ENCODE data around the gene FNDC8. TPM values are rescaled to one million over a fixed set of nuclear protein-coding genes. Genes with fewer than 3 reads are reported as not detected.
"Not testable (repeated sequence)": the region's sequence is repeated elsewhere in the genome, so short reads cannot be mapped to it uniquely, and the experiment has no call there.

Gene FNDC8
- total RNA-seq, 5 donors from 2014 or later (not counting 1 experiment from before 2014, with no cell fraction given): not detected

DNA sequence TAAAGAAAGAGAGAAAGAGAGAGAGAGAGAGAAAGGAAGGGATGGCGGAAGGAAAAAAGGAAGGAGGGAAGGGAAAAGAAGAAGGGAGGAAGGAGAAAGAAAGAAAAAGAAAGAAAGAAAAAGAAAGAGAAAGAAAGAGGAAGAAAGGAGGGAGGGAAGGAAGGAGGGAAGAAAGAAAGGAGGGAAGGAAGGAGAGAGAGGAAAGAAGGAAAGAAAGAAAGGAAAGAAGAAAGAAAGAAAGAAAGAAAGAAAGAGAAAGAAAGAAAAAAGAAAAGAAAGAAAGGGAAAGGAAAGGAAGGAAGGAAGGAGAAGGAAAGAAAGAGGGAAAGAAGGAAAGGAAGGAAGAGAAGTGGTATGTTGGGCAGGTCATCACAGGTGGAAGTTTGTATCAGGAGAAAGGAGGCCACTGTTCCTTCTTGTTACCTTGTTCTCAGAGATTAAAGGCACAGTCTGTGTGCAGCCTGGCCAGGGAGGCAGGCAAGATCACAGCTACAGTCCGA is 53.5 kb downstream of the FNDC8 start:
- no peaks in the 10 kb centered on the region for H3K36me3 Mint-ChIP-seq
- peaks cover 72 to 82% (median 75%) of the 10 kb centered on the region in 3 donors for H3K4me1 Mint-ChIP-seq
- H3K9me3 Mint-ChIP-seq: no peaks in the 10 kb centered on the region
- no peaks in the 10 kb centered on the region for H3K27me3 ChIP-seq (replicated peaks in 1 of 2; ENCODE audit: control insufficient read depth in 2 of 2, extremely low read depth in 1 of 2, insufficient read depth in 2 of 2, low read length in 1 of 2)
- ChIA-PET POLR2A (no interaction called here), CTCF (interaction anchor here in 1 of 2 donors (0.6 kb wide), 1 partner anchor 588 kb away, joined by 16 read pairs; no protein-coding TSS in a partner anchor)
- no peaks in the 10 kb centered on the region for H3K27me3 Mint-ChIP-seq
- H3K4me1 ChIP-seq (ENCODE audit: control insufficient read depth in 1 of 2, extremely low read depth in 1 of 2, insufficient read depth in 2 of 2, low read length in 2 of 2): peaks cover 25 to 50% of the 10 kb centered on the region in 2 experiments
- ATAC-seq (replicated peaks in 1 of 4) (no peak), DNase-seq (no peak)
- H3K27ac Mint-ChIP-seq: peak overlapping the region; percentile 84 to 85
- no peak overlapping the region for H3K4me3 ChIP-seq (ENCODE audit: control insufficient read depth in 1 of 2, extremely low read depth in 1 of 2, low read length in 1 of 2)
- peak overlapping the region in 1 of 3 donors; percentile 26 for H3K4me3 Mint-ChIP-seq
- no peaks in the 10 kb centered on the region for H3K9me3 ChIP-seq
- 93% methylated on average over 2 of the region's 2 CpGs for WGBS (ENCODE audit: insufficient coverage)
- no peaks in the 10 kb centered on the region for H3K36me3 ChIP-seq (ENCODE audit: control insufficient read depth in 2 of 2, extremely low read depth in 1 of 2, insufficient read depth in 1 of 2, low read length in 1 of 2)
- no peak overlapping the region for H3K27ac ChIP-seq (ENCODE audit: low read length)

DNA sequence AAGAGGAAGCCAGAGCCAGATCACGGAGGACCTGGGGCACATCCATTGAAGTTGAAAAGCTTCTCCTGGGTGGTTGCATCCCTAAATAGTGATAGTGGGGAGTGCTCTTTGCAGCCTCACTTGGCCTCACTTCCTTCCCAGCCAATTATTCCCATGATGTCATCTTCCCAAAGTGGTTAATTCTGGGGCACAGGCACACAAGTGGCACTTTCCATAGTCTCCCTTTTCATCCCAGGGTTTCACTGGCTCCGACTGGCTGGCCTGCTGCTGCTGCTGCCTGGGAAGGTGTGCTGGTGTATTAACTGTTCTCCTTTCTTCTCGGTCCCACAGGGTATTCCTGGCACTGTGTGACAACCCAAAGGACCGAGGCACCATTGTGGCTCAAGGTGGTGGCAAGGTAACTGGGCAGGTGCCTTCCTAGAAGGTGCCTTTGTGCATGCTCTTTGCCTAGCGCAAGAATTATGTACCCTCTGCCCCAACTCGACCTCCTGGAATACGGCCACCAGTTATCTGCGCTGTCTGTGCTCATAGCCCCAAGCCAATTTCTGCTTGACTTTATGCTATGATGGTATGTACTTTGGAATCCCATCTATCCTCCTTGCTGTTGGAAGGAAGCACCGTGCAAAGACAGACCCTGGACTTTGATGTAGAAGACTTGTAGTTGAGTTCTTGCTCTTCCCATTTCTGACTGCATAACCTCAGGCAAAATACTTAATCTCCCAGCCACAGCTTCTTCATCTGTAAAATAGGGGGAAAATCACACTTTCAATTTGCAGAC is 54.4 kb downstream of the FNDC8 start:
- ChIA-PET POLR2A (interaction anchor here in 1 of 2 donors (0.6 kb wide), 1 partner anchor 8 kb away, joined by 3 read pairs; no protein-coding TSS in a partner anchor), CTCF (no interaction called here)
- H3K9me3 Mint-ChIP-seq: no peaks in the 10 kb centered on the region
- H3K27me3 Mint-ChIP-seq: no peaks in the 10 kb centered on the region
- Histone ChIP-seq H3K27me3 (replicated peaks in 1 of 2; ENCODE audit: control insufficient read depth in 2 of 2, extremely low read depth in 1 of 2, insufficient read depth in 2 of 2, low read length in 1 of 2) (no peaks in the 10 kb centered on the region), H3K36me3 (ENCODE audit: control insufficient read depth in 2 of 2, extremely low read depth in 1 of 2, insufficient read depth in 1 of 2, low read length in 1 of 2) (no peaks in the 10 kb centered on the region), H3K9me3 (no peaks in the 10 kb centered on the region), H3K4me3 (ENCODE audit: control insufficient read depth in 1 of 2, extremely low read depth in 1 of 2, low read length in 1 of 2) (no peak overlapping the region), H3K27ac (ENCODE audit: low read length) (no peak overlapping the region), H3K4me1 (ENCODE audit: control insufficient read depth in 1 of 2, extremely low read depth in 1 of 2, insufficient read depth in 2 of 2, low read length in 2 of 2) (peaks cover 28 to 56% of the 10 kb centered on the region in 2 experiments)
- H3K27ac Mint-ChIP-seq: peak overlapping the region; percentile 93 to 95
- H3K36me3 Mint-ChIP-seq: no peaks in the 10 kb centered on the region
- H3K4me3 Mint-ChIP-seq: peak overlapping the region in 1 of 3 donors; percentile 26
- ATAC-seq (replicated peaks in 1 of 4) (no peak), DNase-seq (peak in 1 of 35 experiments; percentile 10)
- WGBS (ENCODE audit: insufficient coverage): 90% methylated on average over 3 of the region's 9 CpGs
- H3K4me1 Mint-ChIP-seq: peaks cover 75 to 91% (median 82%) of the 10 kb centered on the region in 3 donors

DNA sequence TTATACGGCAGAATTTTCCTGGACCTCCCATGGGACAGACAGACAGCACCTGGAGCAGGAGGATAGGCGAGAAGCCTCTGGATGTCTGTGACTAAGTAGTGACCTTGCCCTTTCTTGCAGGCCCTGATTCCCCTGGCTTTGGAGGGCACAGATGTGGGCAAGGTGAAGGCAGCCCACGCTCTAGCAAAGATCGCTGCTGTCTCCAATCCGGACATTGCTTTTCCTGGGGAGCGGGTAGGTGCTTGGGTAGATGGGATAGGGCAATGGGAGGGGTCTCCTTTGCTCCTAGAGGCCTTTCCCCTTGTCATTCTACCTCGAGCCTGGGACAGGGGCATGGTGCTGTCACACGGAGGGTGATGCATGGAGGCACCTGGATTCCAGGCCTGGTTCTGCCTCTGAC is 55.5 kb downstream of the FNDC8 start:
- ATAC-seq (replicated peaks in 1 of 4): peak in 1 of 4 experiments; percentile 12
- POLR2A ChIA-PET: no interaction called here
- CTCF ChIA-PET: no interaction called here

GRCh38 chr17:35179379-35179778 is 58.0 kb downstream of the FNDC8 start:
- H3K36me3 ChIP-seq (ENCODE audit: control insufficient read depth in 2 of 2, extremely low read depth in 1 of 2, insufficient read depth in 1 of 2, low read length in 1 of 2); H3K4me3 ChIP-seq (ENCODE audit: control insufficient read depth in 1 of 2, extremely low read depth in 1 of 2, low read length in 1 of 2); H3K4me3 Mint-ChIP-seq; H3K27me3 ChIP-seq (replicated peaks in 1 of 2; ENCODE audit: control insufficient read depth in 2 of 2, extremely low read depth in 1 of 2, insufficient read depth in 2 of 2, low read length in 1 of 2); H3K9me3 ChIP-seq; DNase-seq; H3K36me3 Mint-ChIP-seq; ATAC-seq (replicated peaks in 1 of 4); H3K9me3 Mint-ChIP-seq; CTCF ChIA-PET; H3K27ac ChIP-seq (ENCODE audit: low read length); H3K27me3 Mint-ChIP-seq; POLR2A ChIA-PET: not testable (repeated sequence)
- Mint-ChIP-seq H3K27ac (peak overlapping the region; percentile 18 to 82), H3K4me1 (peaks cover 59 to 80% (median 66%) of the 10 kb centered on the region in 3 donors)
- H3K4me1 ChIP-seq (ENCODE audit: control insufficient read depth in 1 of 2, extremely low read depth in 1 of 2, insufficient read depth in 2 of 2, low read length in 2 of 2): peaks cover 18 to 40% of the 10 kb centered on the region in 2 experiments
- no CpG with 5 or more reads among the region's 5 CpGs for WGBS (ENCODE audit: insufficient coverage)

More for the DNA sequence above, 55.5 kb downstream of the FNDC8 start:
- Histone ChIP-seq H3K27me3 (replicated peaks in 1 of 2; ENCODE audit: control insufficient read depth in 2 of 2, extremely low read depth in 1 of 2, insufficient read depth in 2 of 2, low read length in 1 of 2) (no peaks in the 10 kb centered on the region), H3K27ac (ENCODE audit: low read length) (peak overlapping the region; percentile 64), H3K9me3 (no peaks in the 10 kb centered on the region), H3K4me1 (ENCODE audit: control insufficient read depth in 1 of 2, extremely low read depth in 1 of 2, insufficient read depth in 2 of 2, low read length in 2 of 2) (peaks cover 22 to 48% of the 10 kb centered on the region in 2 experiments), H3K36me3 (ENCODE audit: control insufficient read depth in 2 of 2, extremely low read depth in 1 of 2, insufficient read depth in 1 of 2, low read length in 1 of 2) (no peaks in the 10 kb centered on the region), H3K4me3 (ENCODE audit: control insufficient read depth in 1 of 2, extremely low read depth in 1 of 2, low read length in 1 of 2) (no peak overlapping the region)
- H3K4me3 Mint-ChIP-seq: peak overlapping the region in 1 of 3 donors; percentile 64
- DNase-seq: peak in 1 of 35 experiments; percentile 21
- H3K4me1 Mint-ChIP-seq: peaks cover 65 to 83% (median 74%) of the 10 kb centered on the region in 3 donors
- WGBS (ENCODE audit: insufficient coverage): 100% methylated on average over 6 of the region's 8 CpGs
- H3K27me3 Mint-ChIP-seq: no peaks in the 10 kb centered on the region
- H3K9me3 Mint-ChIP-seq: no peaks in the 10 kb centered on the region
- H3K27ac Mint-ChIP-seq: peak overlapping the region; percentile 93 to 95
- H3K36me3 Mint-ChIP-seq: no peaks in the 10 kb centered on the region

Other genes with a start within 250 kb of the FNDC8 start
- 1 to 10 TPM; 1.3 to 3.2 (median 2.4) TPM for gene CCT6B, start 160.2 kb upstream of the FNDC8 start, total RNA-seq
- 10 to 100 TPM; 35.4 to 42.3 (median 38.0) TPM for gene ZNF830, start 160.1 kb upstream of the FNDC8 start, total RNA-seq
- 10 to 100 TPM; 42.7 to 52.7 (median 49.8) TPM for gene LIG3, start 141.1 kb upstream of the FNDC8 start, total RNA-seq
- 10 to 100 TPM; 51.3 to 80.2 (median 74.1) TPM for gene RFFL, start 57.9 kb upstream of the FNDC8 start, total RNA-seq
- 10 to 100 TPM; 14.6 to 29.9 (median 19.0) TPM for gene RAD51D, start 1.8 kb upstream of the FNDC8 start, total RNA-seq
- 10 to 100 TPM; 12.3 to 29.1 (median 17.8) TPM for gene NLE1, start 20.7 kb downstream of the FNDC8 start, total RNA-seq
- under 1 TPM; 0.13 to 0.50 (median 0.26) TPM for gene UNC45B, start 26.2 kb downstream of the FNDC8 start, total RNA-seq
- gene SLC35G3, start 72.8 kb downstream of the FNDC8 start, total RNA-seq: not detected
- 100 to 1,000 TPM; 132 to 195 (median 164) TPM for gene SLFN5, start 121.5 kb downstream of the FNDC8 start, total RNA-seq